KMS-11 (cell line): ENCODE data around the gene ALOX5AP.

Experiments
- H2AFZ ChIP-seq: fragments of 200-600 bp; sonication (generic); 2 replicates; pipeline ENCODE4 v1.6.1; 2016; ENCODE audit warnings: antibody characterized with exemption, mixed run types, low read depth
- H3K27ac ChIP-seq: fragments of 200-600 bp; sonication (generic); 2 replicates; pipeline ENCODE4 v1.6.1; 2016; ENCODE audit warnings: mild to moderate bottlenecking, mixed run types
- H3K27me3 ChIP-seq: fragments of 200-600 bp; sonication (generic); 2 replicates; pipeline ENCODE4 v1.6.1; 2017; ENCODE audit warnings: mild to moderate bottlenecking, low read depth, mixed run types, moderate library complexity; ENCODE audit not compliant: insufficient read depth
- H3K36me3 ChIP-seq: fragments of 200-600 bp; sonication (generic); 2 replicates; pipeline ENCODE4 v1.6.1; 2017; ENCODE audit warnings: mild to moderate bottlenecking, mixed run types; ENCODE audit not compliant: insufficient read depth
- H3K4me1 ChIP-seq: fragments of 200-600 bp; sonication (generic); 2 replicates; pipeline ENCODE4 v1.6.1; 2016; ENCODE audit warnings: mild to moderate bottlenecking, low read depth, mixed run types; ENCODE audit not compliant: poor library complexity, severe bottlenecking
- H3K4me2 ChIP-seq: fragments of 200-600 bp; sonication (generic); 2 replicates; pipeline ENCODE4 v1.7.0; 2016; ENCODE audit warnings: mild to moderate bottlenecking, mixed run types
- H3K4me3 ChIP-seq: fragments of 200-600 bp; sonication (generic); IDR thresholded peaks from 2 replicates; pipeline ENCODE4 v1.6.1; 2017; ENCODE audit warnings: low read depth, low read length, mixed read lengths; ENCODE audit not compliant: insufficient read depth
- H3K79me2 ChIP-seq: fragments of 200-600 bp; sonication (generic); 2 replicates; pipeline ENCODE4 v1.6.1; 2016; ENCODE audit warnings: low read depth, mixed run types; ENCODE audit not compliant: insufficient read depth
- H3K9ac ChIP-seq: fragments of 200-600 bp; sonication (generic); 2 replicates; pipeline ENCODE4 v1.6.1; 2016; ENCODE audit warnings: mild to moderate bottlenecking, mixed run types
- H4K20me1 ChIP-seq: fragments of 200-600 bp; sonication (generic); 2 replicates; pipeline ENCODE4 v1.6.1; 2016; ENCODE audit warnings: mild to moderate bottlenecking, mixed run types; ENCODE audit not compliant: insufficient read depth
- TF ChIP-seq, protein P1 (sequence below): fragments of 200-600 bp; sonication (generic); conservative IDR thresholded peaks from 2 replicates; pipeline ENCODE4 v1.6.1; 2017; ENCODE audit warnings: low read depth, mild to moderate bottlenecking, antibody characterized with exemption, low read length, moderate library complexity, mixed read lengths

The ALOX5AP gene

DNA sequence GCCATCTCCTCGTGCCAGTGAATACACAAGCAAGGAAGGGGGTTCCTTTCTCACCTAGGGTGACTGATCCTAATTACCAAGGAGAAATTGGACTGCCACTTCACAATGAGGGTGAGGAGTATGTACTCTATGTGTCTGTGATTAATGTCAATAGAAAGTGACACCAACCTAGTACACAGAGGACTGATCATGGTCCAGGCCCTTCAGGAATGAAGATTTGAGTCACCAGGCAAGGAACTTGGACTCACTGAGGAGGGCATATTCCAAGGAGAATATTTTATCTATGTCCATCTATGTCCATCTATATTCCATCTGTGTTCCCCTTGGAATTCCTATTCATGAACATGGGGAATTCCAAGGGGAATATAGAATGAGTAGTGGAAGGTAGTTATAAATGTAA, 9.2 kb upstream of the ALOX5AP start:
- no peaks in the 10 kb centered on the region for H3K79me2 ChIP-seq
- H3K27me3 ChIP-seq, result no peaks in the 10 kb centered on the region
- no peaks in the 10 kb centered on the region for H4K20me1 ChIP-seq
- H3K4me3 ChIP-seq, result no peak overlapping the region
- no peaks in the 10 kb centered on the region for H3K36me3 ChIP-seq
- H3K9ac ChIP-seq, result no peak overlapping the region
- no peak overlapping the region for H3K4me2 ChIP-seq
- TF ChIP-seq, protein P1, sequence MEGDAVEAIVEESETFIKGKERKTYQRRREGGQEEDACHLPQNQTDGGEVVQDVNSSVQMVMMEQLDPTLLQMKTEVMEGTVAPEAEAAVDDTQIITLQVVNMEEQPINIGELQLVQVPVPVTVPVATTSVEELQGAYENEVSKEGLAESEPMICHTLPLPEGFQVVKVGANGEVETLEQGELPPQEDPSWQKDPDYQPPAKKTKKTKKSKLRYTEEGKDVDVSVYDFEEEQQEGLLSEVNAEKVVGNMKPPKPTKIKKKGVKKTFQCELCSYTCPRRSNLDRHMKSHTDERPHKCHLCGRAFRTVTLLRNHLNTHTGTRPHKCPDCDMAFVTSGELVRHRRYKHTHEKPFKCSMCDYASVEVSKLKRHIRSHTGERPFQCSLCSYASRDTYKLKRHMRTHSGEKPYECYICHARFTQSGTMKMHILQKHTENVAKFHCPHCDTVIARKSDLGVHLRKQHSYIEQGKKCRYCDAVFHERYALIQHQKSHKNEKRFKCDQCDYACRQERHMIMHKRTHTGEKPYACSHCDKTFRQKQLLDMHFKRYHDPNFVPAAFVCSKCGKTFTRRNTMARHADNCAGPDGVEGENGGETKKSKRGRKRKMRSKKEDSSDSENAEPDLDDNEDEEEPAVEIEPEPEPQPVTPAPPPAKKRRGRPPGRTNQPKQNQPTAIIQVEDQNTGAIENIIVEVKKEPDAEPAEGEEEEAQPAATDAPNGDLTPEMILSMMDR, result no peak
- H2AFZ ChIP-seq, result no peak overlapping the region
- peaks cover 6% of the 10 kb centered on the region for H3K4me1 ChIP-seq
- no peak overlapping the region for H3K27ac ChIP-seq

DNA sequence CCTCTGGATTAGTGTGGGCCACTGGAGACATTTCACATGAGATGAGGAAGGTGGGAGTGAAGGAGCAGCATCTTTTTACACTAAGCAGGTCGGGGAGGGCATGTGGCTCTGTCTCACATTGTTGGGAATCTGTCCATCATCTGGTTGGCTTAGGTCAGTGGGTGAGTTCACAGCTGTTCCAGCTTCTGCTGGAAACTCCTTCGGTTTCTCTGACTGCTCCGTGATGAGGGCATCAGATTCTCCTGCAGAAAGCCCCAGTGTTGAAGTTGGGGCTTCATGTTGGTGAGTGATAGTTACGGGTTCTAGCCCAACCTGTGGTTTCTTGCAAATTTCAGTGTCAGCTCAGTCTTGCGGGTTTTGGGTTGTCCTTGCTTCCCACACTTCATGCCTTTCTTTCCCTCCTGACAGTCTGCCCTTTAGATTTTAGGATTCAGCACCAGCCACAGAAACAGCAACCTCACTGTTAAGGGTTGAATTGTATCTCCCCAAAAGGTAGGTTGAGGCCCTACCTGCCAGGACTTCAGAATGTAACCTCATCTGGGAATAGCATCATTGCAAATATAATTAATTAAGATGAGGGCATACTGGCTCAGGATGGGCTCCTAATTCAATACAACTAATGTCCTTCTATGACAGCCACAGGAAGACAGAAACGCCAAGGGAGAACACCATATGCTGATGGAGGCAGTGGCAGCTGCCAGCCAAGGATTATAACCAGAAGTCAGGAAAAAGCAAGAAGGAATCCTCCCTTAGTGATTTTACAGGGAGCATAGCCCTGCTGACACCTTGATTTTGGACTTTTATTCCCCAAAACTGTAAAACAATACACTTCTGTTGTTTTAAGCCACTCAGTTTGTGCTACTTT, 7.6 kb upstream of the ALOX5AP start:
- H3K79me2 ChIP-seq, result no peaks in the 10 kb centered on the region
- no peaks in the 10 kb centered on the region for H3K36me3 ChIP-seq
- H3K27me3 ChIP-seq, result no peaks in the 10 kb centered on the region
- H3K27ac ChIP-seq, result no peak overlapping the region
- H3K9ac ChIP-seq, result no peak overlapping the region
- H3K4me1 ChIP-seq, result peaks cover 6% of the 10 kb centered on the region
- no peaks in the 10 kb centered on the region for H4K20me1 ChIP-seq
- H2AFZ ChIP-seq, result no peak overlapping the region
- no peak overlapping the region for H3K4me3 ChIP-seq
- H3K4me2 ChIP-seq, result no peak overlapping the region
- TF ChIP-seq, protein P1, result no peak

DNA sequence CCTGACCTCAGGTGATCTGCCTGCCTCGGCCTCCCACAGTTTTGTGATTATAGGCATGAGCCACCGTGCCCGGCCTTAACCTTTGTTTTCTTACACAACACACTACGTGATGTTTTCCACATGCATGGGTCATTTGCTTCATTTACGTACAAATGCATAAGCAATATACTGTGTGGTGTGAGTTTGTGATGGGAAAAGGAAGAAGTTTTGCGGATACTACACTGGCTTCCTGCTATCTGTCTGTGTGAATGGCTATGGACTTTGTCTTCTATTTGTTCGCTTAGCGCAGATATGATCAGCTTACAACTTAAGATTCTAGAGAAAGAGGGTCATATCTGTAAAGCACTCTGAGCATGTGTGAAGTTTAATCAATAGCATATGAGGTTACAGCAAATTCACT, 5.5 kb upstream of the ALOX5AP start:
- Histone ChIP-seq H4K20me1 (no peaks in the 10 kb centered on the region), H3K9ac (no peak overlapping the region)

DNA sequence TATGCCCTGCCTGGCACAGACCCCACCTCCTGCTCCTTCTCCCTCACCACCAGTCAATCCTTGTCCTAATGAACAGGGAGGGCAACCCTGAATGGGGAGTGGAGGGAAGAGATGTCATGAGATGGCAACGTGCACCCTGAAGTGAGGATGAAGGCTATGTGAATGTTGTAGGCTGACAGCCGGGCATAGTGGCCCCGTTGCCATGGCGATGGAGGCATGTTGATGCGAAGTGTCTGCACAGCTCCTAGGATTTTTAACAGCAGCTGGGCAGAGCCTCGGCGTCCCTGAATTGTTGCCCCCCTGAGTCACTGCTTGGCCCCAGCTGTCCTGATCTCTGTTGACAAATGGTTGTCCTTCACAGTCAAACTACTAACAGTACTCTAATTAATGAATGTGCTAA, 4.8 kb upstream of the ALOX5AP start:
- TF ChIP-seq, protein P1, result no peak
- Histone ChIP-seq H3K27me3 (no peaks in the 10 kb centered on the region), H3K4me2 (no peak overlapping the region), H3K4me1 (peaks cover 18% of the 10 kb centered on the region), H4K20me1 (no peaks in the 10 kb centered on the region), H3K36me3 (no peaks in the 10 kb centered on the region), H3K9ac (no peak overlapping the region), H3K79me2 (no peaks in the 10 kb centered on the region), H3K27ac (no peak overlapping the region), H2AFZ (no peak overlapping the region), H3K4me3 (no peak overlapping the region)

More for the DNA sequence above, 5.5 kb upstream of the ALOX5AP start:
- Histone ChIP-seq H3K27ac (no peak overlapping the region), H3K4me2 (no peak overlapping the region), H3K27me3 (no peaks in the 10 kb centered on the region), H3K36me3 (no peaks in the 10 kb centered on the region), H3K4me1 (peaks cover 11% of the 10 kb centered on the region), H2AFZ (no peak overlapping the region), H3K79me2 (no peaks in the 10 kb centered on the region), H3K4me3 (no peak overlapping the region)
- TF ChIP-seq, protein P1, result no peak
